Type B pancreatic cell (in vitro differentiated cells): ENCODE results near the gene ZNF526. TPM values are rescaled to one million over a fixed set of nuclear protein-coding genes. Genes with fewer than 3 reads are reported as not detected.

Experiments
- DNase-seq: peaks from one replicate; pipeline ENCODE4 v3.0.0; 2021; ENCODE audit warnings: mixed read lengths; ENCODE audit not compliant: unreplicated experiment; ENCODE audit errors: extremely low spot score
- H3K27ac Mint-ChIP-seq: 2 replicates; pipeline ENCODE4 v1.8.0; 2021; ENCODE audit warnings: mild to moderate bottlenecking, mixed read lengths
- H3K27me3 Mint-ChIP-seq: 2 replicates; pipeline ENCODE4 v1.8.0; 2021; ENCODE audit warnings: mixed read lengths
- H3K36me3 Mint-ChIP-seq: 2 replicates; pipeline ENCODE4 v1.8.0; 2021; ENCODE audit warnings: mixed read lengths
- H3K4me1 Mint-ChIP-seq: one replicate; pipeline ENCODE4 v1.8.0; 2021; ENCODE audit warnings: mixed read lengths; ENCODE audit not compliant: unreplicated experiment
- H3K4me3 Mint-ChIP-seq: 2 replicates; pipeline ENCODE4 v1.8.0; 2021; ENCODE audit warnings: mild to moderate bottlenecking, mixed read lengths
- H3K9me3 Mint-ChIP-seq: 2 replicates; pipeline ENCODE4 v1.8.0; 2021; ENCODE audit warnings: mixed read lengths
- total RNA-seq: library from RNA; stranded (reverse); gene quantifications from 2 replicates; pipeline ENCODE4 v1.2.1, GENCODE V29; 2021; ENCODE audit warnings: low replicate concordance
- TF ChIP-seq, protein P1 (sequence below): fragments of 200-600 bp; sonication (generic); conservative IDR thresholded peaks from 2 replicates; pipeline ENCODE4 v1.5.0; 2021; ENCODE audit warnings: antibody characterized with exemption, mild to moderate bottlenecking

The ZNF526 gene
- total RNA-seq, 1 donor from 2014 or later = 18.2 TPM

DNA sequence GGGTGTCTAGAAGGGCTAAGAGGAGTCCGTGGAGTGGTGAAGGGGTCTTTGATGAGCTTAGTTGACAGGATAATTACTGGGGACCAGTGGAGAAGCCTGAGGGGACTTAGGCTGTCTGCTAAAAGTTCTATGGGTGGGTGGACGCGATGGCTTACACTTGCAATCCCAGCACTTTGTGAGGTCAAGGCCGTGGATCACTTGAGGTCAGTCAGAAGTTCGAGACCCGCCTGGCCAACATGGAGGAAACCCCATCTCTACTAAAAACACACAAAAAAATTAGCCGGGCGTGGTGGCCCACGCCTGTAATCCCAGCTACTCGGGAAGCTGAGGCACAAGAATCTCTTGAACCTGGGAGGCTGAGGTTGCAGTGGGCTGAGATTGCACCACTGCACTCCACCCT lies 25.1 kb downstream of the ZNF526 start:
- Mint-ChIP-seq H3K27me3 (no peaks in the 10 kb centered on the region), H3K4me3 (peak overlapping the region; percentile 98), H3K27ac (peak overlapping the region; percentile 99), H3K4me1 (peaks cover 41% of the 10 kb centered on the region), H3K36me3 (no peaks in the 10 kb centered on the region), H3K9me3 (no peaks in the 10 kb centered on the region)
- DNase-seq = no peak
- TF ChIP-seq, protein P1, sequence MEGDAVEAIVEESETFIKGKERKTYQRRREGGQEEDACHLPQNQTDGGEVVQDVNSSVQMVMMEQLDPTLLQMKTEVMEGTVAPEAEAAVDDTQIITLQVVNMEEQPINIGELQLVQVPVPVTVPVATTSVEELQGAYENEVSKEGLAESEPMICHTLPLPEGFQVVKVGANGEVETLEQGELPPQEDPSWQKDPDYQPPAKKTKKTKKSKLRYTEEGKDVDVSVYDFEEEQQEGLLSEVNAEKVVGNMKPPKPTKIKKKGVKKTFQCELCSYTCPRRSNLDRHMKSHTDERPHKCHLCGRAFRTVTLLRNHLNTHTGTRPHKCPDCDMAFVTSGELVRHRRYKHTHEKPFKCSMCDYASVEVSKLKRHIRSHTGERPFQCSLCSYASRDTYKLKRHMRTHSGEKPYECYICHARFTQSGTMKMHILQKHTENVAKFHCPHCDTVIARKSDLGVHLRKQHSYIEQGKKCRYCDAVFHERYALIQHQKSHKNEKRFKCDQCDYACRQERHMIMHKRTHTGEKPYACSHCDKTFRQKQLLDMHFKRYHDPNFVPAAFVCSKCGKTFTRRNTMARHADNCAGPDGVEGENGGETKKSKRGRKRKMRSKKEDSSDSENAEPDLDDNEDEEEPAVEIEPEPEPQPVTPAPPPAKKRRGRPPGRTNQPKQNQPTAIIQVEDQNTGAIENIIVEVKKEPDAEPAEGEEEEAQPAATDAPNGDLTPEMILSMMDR = no peak

DNA sequence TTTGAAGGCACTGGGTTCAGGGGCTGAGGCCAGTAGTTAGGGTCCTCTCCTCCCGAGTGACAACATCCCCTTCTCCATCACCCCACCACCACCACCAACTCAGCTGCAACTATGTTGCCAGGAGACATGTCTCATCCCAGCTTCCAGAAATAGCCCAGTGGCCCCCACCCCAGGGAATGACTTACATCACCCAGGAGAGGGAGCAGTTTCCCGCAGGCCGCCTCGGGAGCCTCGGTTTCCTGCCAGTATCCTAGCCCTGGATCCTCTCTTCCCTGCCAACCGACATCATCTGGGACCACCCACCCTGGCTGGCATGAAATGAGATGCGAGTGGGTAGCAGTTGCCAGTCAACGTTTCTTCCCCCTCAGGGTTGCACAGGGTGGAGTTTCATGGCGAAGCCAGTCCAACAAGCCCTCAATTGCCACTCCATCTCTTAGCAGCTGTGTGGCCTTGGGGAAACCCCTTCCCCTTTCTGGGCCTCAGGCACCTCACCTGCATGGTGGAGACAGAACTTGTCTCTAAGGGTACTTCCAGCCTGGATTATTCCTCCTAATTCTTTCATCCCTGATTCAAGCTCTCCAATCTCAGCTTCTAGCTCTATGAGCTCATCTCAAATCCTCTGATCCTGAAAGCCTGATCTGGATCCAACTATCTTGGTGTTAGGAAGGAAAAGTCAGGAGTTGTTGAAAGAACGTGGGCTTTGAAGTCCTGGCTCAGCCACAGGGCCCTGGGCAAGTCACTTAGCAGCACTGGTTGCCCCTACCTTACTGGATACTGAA lies 26.2 kb downstream of the ZNF526 start:
- Mint-ChIP-seq H3K4me3 (peak overlapping the region; percentile 71), H3K9me3 (no peaks in the 10 kb centered on the region), H3K27ac (peak overlapping the region; percentile 67), H3K27me3 (no peaks in the 10 kb centered on the region), H3K36me3 (no peaks in the 10 kb centered on the region), H3K4me1 (peaks cover 34% of the 10 kb centered on the region)
- TF ChIP-seq, protein P1 = peak; percentile 56
- no peak for DNase-seq

DNA sequence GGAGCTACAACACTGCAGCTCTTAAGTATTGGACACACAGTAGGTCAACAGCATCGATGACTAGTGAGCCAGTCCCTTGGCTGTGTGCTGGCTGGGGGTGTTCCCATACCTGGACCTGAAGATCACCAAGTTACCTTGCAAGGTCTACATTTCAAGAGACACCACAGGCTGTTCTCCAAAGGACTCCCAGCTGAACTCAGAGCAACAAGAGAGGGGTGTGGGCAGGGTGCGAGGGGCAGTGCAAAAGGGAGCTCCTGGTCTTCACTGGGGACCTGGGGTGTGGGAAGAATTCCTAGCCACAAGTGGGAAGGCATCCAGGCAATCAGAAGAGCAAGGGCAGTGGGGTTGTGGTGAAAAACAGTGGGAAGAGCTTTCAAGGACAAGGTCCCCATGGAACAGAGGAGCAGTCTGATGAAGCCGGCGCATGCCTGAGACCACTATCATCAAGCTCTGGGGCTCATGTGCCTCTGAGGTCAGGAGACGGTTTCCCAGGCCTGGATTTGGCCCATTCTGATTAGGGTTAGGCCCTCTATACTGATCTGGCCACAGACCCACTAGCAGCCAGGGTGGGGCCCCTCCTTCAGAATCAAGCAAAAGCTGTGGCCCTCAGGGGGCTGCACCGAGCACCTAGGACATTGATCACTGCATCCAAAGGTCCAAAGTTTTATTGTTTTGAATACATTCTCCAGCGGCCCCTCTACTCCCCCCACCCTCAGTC lies 27.0 kb downstream of the ZNF526 start:
- no peaks in the 10 kb centered on the region for H3K36me3 Mint-ChIP-seq
- no peaks in the 10 kb centered on the region for H3K9me3 Mint-ChIP-seq
- no peak overlapping the region for H3K4me3 Mint-ChIP-seq
- peak overlapping the region; percentile 67 for H3K27ac Mint-ChIP-seq
- TF ChIP-seq, protein P1 = no peak
- H3K27me3 Mint-ChIP-seq = no peaks in the 10 kb centered on the region
- peaks cover 36% of the 10 kb centered on the region for H3K4me1 Mint-ChIP-seq
- no peak for DNase-seq

DNA sequence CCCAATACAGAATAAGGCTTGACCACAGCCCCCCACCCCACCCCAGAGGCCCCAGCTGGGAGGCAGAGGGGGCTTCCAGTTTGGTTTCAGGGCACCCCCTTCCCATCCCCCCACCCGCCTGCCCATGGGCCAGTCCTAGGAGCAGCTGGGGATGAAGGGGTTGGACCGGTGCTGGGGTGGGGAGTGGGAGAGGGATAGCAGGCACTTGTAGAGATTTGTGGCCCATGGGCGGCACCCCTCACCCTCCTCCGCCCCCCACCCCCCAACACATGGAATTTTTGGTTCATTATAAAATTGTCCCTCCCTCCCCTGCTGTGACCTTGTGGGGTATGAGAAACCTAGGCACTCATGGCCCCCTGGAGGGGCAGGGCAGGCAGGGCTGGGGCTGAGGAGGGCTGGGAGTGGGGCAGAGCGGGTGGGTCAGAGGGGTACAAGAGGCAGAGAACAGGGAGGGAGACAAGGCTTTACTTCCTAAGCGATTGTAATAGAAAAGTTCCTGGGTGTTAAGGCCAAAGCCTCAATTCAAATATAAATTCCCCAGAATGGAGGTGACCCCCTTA lies 27.6 kb downstream of the ZNF526 start:
- H3K9me3 Mint-ChIP-seq = no peaks in the 10 kb centered on the region
- H3K27me3 Mint-ChIP-seq = no peaks in the 10 kb centered on the region
- no peak for DNase-seq
- H3K4me3 Mint-ChIP-seq = no peak overlapping the region
- peaks cover 2% of the 10 kb centered on the region for H3K36me3 Mint-ChIP-seq
- peaks cover 39% of the 10 kb centered on the region for H3K4me1 Mint-ChIP-seq
- TF ChIP-seq, protein P1 = no peak
- no peak overlapping the region for H3K27ac Mint-ChIP-seq

DNA sequence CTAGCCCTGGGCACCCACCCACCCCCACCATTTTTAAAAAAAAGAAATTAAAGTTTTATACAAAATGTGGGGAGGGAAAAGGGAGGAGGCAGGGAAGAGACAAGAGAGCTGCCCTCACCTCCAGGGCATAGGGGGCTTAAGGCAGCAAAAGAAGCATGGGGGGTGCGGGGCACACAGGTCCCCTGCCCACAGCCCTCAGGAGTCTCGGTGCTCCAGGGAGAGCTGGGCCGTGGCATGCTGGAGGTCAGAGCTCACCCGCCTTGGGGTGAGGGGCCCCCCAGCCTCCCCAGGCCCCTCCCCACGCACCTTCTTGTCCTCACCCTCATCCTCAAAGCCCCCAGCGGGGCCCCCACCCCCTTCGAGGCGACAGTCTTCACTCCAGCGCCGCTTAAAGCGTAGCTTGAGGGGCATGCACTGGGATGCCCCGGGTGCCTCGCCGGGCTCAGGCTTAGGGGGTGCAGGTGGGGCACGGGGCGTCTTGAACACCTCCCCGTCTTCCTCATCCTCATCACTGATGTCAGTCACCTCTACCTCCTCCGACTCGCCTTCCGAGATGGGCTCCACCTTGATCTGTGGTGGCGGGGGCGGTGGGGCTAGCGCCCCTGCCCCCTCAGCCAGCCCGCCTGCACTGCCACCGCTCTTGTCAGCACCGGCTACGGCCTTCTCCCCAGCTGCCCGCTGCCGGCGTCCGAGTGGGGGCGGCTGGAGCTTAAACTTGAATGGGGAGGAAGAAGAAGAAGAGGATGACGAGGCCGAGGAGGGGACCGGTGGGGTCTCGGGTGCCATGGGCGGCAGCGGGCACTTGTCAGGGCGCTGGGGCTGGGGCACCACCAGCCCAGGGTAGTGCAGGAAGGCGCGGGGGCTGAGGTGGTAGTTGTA lies 28.4 kb downstream of the ZNF526 start:
- no peaks in the 10 kb centered on the region for H3K27me3 Mint-ChIP-seq
- H3K36me3 Mint-ChIP-seq = peaks cover 3% of the 10 kb centered on the region
- peaks cover 37% of the 10 kb centered on the region for H3K4me1 Mint-ChIP-seq
- no peak overlapping the region for H3K4me3 Mint-ChIP-seq
- H3K9me3 Mint-ChIP-seq = no peaks in the 10 kb centered on the region
- no peak for DNase-seq
- no peak overlapping the region for H3K27ac Mint-ChIP-seq
- TF ChIP-seq, protein P1 = no peak
